ENCODE measurements around the gene DUSP22. TPM values are rescaled to one million over a fixed set of nuclear protein-coding genes. Genes with fewer than 3 reads are reported as not detected.
A peak's percentile ranks its signal among the peaks of the same experiment; 100 is the strongest.

The DUSP22 gene
- total and polyA plus RNA-seq, 9 of the 15 experiments (the other 6 are each of a cell fraction or from before 2014, with no cell fraction given) = 9.3 to 19.4 (median 11.8) TPM

GRCh38 chr6:352474-352873 lies 60.2 kb downstream of the DUSP22 start:
- Histone ChIP-seq H3K4me2 (ENCODE audit: insufficient read depth, low read length) (no peak overlapping the region), H4K20me1 (replicated peaks; ENCODE audit: control insufficient read depth, insufficient read depth, low read length) (peaks cover 11% of the 10 kb centered on the region; the same call in 1 of the 2 replicates), H3K9ac (ENCODE audit: insufficient read depth in 1 of 2, low read depth in 2 of 2, low read length in 2 of 2) (peak overlapping the region in 1 of 2 experiments; percentile 4; a peak in 1 of 4 replicates), H3K79me2 (ENCODE audit: control insufficient read depth, insufficient read depth, low read length) (no peaks in the 10 kb centered on the region), H3K27me3 (ENCODE audit: control insufficient read depth in 2 of 2, insufficient read depth in 2 of 2, low read length in 2 of 2) (peaks cover 12 to 48% of the 10 kb centered on the region in 2 experiments; a peak in 4 of 5 replicates), H3K36me3 (ENCODE audit: control insufficient read depth, insufficient read depth, low read length) (no peaks in the 10 kb centered on the region), H3K9me1 (ENCODE audit: control insufficient read depth, insufficient read depth, low read length) (no peaks in the 10 kb centered on the region), H3K4me1 (replicated peaks in 1 of 2; ENCODE audit: control insufficient read depth in 2 of 2, insufficient read depth in 2 of 2, low read length in 2 of 2) (no peaks in the 10 kb centered on the region), H3K9me3 (replicated peaks; ENCODE audit: control insufficient read depth, insufficient read depth, low read depth, low read length) (no peaks in the 10 kb centered on the region), H3K4me3 (no peak overlapping the region), H2AFZ (ENCODE audit: low read depth, low read length) (no peak overlapping the region), H3K27ac (ENCODE audit: extremely low read depth, low read depth, low read length) (no peak overlapping the region)
- intact Hi-C loops (cut with micrococcal nuclease) = no loop called here
- no TSS peak for BruUV-seq (replicated peaks)
- no peak for ATAC-seq
- no peak for FAIRE-seq
- ChIA-PET POLR2A (interaction anchor here (0.6 to 0.7 kb wide), 2 partner anchors 24 to 62 kb away, joined by 3 read pairs; no protein-coding TSS in a partner anchor), CTCF (ENCODE audit: low intra/inter-chr PET ratio) (no interaction called here)
- WGBS (ENCODE audit: insufficient coverage, low coverage, missing lambda C conversion rate) = 34% methylated on average over 5 of the region's 5 CpGs
- no peak for DNase-seq (ENCODE audit: extremely low read depth in 1 of 4, low spot score in 3 of 4)
- TF ChIP-seq TCF7L2 (IDR thresholded peaks at IDR 0.05; ENCODE audit: low read depth, low read length) (no peak), ZNF224 (CRISPR knock-in tag; IDR thresholded peaks at IDR 0.05) (0 out of 2 replicates have a peak, but pooled peaks have one; percentile 26)
- in situ Hi-C loops (cut with MboI) = no loop called here

- FAIRE-seq = no peak
- Histone ChIP-seq H3K9me3 (replicated peaks; ENCODE audit: control insufficient read depth, insufficient read depth, low read depth, low read length) (no peaks in the 10 kb centered on the region), H3K4me2 (ENCODE audit: insufficient read depth, low read length) (no peak overlapping the region), H3K79me2 (ENCODE audit: control insufficient read depth, insufficient read depth, low read length) (no peaks in the 10 kb centered on the region), H3K27me3 (ENCODE audit: control insufficient read depth in 2 of 2, insufficient read depth in 2 of 2, low read length in 2 of 2) (peaks cover 15 to 48% of the 10 kb centered on the region in 2 experiments; a peak in 4 of 5 replicates), H3K4me3 (no peak overlapping the region), H3K9ac (ENCODE audit: insufficient read depth in 1 of 2, low read depth in 2 of 2, low read length in 2 of 2) (no peak overlapping the region), H3K4me1 (replicated peaks in 1 of 2; ENCODE audit: control insufficient read depth in 2 of 2, insufficient read depth in 2 of 2, low read length in 2 of 2) (no peaks in the 10 kb centered on the region), H3K9me1 (ENCODE audit: control insufficient read depth, insufficient read depth, low read length) (no peaks in the 10 kb centered on the region), H3K36me3 (ENCODE audit: control insufficient read depth, insufficient read depth, low read length) (no peaks in the 10 kb centered on the region), H2AFZ (ENCODE audit: low read depth, low read length) (no peak overlapping the region), H3K27ac (ENCODE audit: extremely low read depth, low read depth, low read length) (no peak overlapping the region), H4K20me1 (replicated peaks; ENCODE audit: control insufficient read depth, insufficient read depth, low read length) (peaks cover 11% of the 10 kb centered on the region; the same call in 1 of the 2 replicates)
- no TSS peak for BruUV-seq (replicated peaks)
- in situ Hi-C loops (cut with MboI) (no loop called here), intact Hi-C loops (cut with micrococcal nuclease) (no loop called here)
- no peak for TF ChIP-seq PCBP1 (IDR thresholded peaks at IDR 0.05; ENCODE audit: low read depth, low read length, poor library complexity, severe bottlenecking)
- peak; percentile 84 for TF ChIP-seq ZNF24 (IDR thresholded peaks at IDR 0.05)
- no peak for TF ChIP-seq RBM39 (optimal IDR thresholded peaks at IDR 0.05; ENCODE audit: low read depth, low read length)
- 0 out of 2 replicates have a peak, but pooled peaks have one; percentile 14 for TF ChIP-seq SPI1 (IDR thresholded peaks at IDR 0.05; ENCODE audit: borderline replicate concordance, low read depth, low read length)
- no peak for TF ChIP-seq ZEB2 (IDR thresholded peaks at IDR 0.05)
- no peak for DNase-seq (ENCODE audit: extremely low read depth in 1 of 4, low spot score in 3 of 4)
- CTCF ChIA-PET (ENCODE audit: low intra/inter-chr PET ratio) = no interaction called here
- ATAC-seq = no peak
- POLR2A ChIA-PET = interaction anchor here (0.6 kb wide), 1 partner anchor 30 kb away, joined by 4 read pairs; no protein-coding TSS in a partner anchor
- WGBS (ENCODE audit: insufficient coverage, low coverage, missing lambda C conversion rate) = 31% methylated on average over 11 of the region's 11 CpGs
Measured at GRCh38 chr6:352896-353470, 60.7 kb downstream of the DUSP22 start.
